ENCODE results near the gene OR1K1.

GRCh38 chr9:122846371-122846940 is 46.5 kb downstream of the OR1K1 start:
- TF ChIP-seq CTCF (IDR thresholded peaks at IDR 0.05) = no peak
- no peak for TF ChIP-seq POLR2AphosphoS5 (IDR thresholded peaks at IDR 0.05; ENCODE audit: insufficient read depth in 1 of 2, low read depth in 1 of 2)
- no peak for TF ChIP-seq POLR2A (IDR thresholded peaks at IDR 0.05)

Measured in vagina (tissue), 2 donors.